ENCODE data around the gene TMEM9.
A peak's percentile ranks its signal among the peaks of the same experiment; 100 is the strongest.

Gene TMEM9

DNA sequence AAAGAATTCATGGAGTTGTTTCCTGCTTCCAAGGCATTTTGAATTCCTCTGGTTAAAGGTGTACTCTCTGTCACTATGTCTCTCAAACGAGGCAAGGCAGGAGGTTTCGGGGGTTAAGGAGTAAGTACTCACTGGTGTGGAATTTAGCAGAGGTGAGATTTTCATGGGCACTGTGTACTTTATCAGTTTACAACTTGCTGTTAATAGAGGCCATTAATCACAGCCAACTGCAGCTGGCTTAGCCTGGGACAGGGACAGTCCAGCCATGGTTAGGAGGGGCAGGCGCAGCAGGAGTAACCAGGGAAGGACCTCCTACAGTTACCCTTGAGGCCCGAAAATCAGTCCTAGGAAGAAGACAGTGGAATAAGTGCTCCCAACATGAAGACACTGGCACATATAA, 18.1 kb upstream of the TMEM9 start:
- no peak for DNase-seq
- TF ChIP-seq, protein P1, sequence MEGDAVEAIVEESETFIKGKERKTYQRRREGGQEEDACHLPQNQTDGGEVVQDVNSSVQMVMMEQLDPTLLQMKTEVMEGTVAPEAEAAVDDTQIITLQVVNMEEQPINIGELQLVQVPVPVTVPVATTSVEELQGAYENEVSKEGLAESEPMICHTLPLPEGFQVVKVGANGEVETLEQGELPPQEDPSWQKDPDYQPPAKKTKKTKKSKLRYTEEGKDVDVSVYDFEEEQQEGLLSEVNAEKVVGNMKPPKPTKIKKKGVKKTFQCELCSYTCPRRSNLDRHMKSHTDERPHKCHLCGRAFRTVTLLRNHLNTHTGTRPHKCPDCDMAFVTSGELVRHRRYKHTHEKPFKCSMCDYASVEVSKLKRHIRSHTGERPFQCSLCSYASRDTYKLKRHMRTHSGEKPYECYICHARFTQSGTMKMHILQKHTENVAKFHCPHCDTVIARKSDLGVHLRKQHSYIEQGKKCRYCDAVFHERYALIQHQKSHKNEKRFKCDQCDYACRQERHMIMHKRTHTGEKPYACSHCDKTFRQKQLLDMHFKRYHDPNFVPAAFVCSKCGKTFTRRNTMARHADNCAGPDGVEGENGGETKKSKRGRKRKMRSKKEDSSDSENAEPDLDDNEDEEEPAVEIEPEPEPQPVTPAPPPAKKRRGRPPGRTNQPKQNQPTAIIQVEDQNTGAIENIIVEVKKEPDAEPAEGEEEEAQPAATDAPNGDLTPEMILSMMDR (IDR thresholded peaks at IDR 0.05), result no peak
- Mint-ChIP-seq H3K4me3 (peak overlapping the region; percentile 80), H3K27me3 (ENCODE audit: low read depth, poor library complexity) (peaks cover 42% of the 10 kb centered on the region), H3K27ac (no peak overlapping the region), H3K9me3 (no peaks in the 10 kb centered on the region), H3K36me3 (ENCODE audit: low read depth) (no peaks in the 10 kb centered on the region), H3K4me1 (peaks cover 62% of the 10 kb centered on the region)

DNA sequence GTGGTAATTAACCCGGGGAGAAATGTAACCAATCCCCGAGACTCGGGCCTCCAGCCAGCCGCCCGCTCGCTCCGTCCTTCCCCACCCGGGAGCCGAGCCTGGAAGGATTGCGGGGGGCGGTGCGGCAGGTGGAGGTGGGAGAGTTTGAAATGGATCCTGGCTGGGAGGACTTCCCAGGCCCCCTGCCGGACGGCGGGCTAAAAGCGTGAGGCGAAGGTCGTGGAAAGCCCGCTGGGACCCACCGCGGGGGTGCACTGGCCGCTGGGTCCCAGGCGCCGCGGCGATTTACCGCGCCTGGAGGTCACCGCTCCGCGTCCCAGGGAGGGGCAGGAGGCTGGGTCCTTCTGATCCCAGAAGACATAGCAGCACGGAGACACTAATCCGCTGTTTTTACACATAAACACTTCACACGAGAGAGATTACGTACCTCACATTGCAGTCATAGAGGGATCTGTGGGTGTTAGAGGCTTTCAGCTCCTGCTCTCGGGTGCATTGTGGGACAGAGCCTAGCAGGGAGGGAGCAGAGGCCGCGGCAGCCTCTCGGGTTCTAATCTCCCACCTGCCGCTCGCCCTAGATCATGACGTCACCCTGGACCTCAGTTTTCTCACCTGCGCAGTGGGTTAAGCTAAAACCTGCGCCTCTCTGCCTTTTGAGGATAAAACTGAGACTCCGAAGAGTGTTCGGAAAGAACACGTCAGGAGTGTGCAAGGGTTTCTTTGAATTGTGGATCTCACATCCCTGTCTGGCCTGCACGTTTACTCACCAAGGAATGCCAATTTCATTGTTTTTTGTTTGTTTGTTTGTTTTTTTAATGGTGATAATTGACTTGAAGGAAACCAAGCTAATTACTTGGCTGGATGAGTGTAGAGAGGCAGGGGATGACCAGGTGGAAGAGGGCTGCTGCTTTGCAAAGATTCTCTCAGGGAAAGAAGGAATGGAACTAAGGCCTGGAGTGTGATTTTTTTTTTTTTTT, 17.1 kb upstream of the TMEM9 start:
- Mint-ChIP-seq H3K27me3 (ENCODE audit: low read depth, poor library complexity) (peaks cover 38% of the 10 kb centered on the region), H3K4me3 (peak overlapping the region; percentile 80), H3K4me1 (peaks cover 61% of the 10 kb centered on the region), H3K9me3 (no peaks in the 10 kb centered on the region), H3K27ac (peak overlapping the region; percentile 51), H3K36me3 (ENCODE audit: low read depth) (no peaks in the 10 kb centered on the region)
- TF ChIP-seq, protein P1 (IDR thresholded peaks at IDR 0.05), result peak; percentile 44
- peak; percentile 76 for DNase-seq

DNA sequence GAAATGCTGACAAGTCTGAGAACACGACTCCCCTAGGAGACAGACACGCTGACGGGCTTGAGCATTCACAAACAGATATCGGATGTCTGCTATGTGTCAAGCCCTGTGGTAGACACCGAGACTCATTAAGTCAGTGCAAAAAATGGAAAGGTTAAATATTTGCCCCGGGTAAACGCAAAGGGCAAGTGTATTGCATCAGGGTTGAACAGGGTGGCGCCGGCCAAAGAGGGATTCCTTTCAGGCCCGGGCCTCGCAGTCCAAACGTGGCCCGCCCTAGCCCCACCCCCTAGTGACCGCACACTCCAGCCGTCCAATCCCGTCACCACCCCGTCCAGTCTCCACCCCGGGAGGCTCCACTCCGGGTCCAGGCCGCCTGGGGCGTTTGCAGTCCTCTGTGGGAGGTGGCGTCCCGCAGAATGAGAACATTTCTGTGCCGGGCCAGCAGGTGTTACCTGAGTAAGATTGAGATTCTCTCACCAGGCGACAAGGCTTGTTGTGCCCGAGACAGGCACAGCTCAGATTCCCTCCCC, 16.3 kb upstream of the TMEM9 start:
- H3K9me3 Mint-ChIP-seq, result no peaks in the 10 kb centered on the region
- TF ChIP-seq, protein P1 (IDR thresholded peaks at IDR 0.05), result no peak
- no peaks in the 10 kb centered on the region for H3K36me3 Mint-ChIP-seq (ENCODE audit: low read depth)
- peak overlapping the region; percentile 80 for H3K4me3 Mint-ChIP-seq
- DNase-seq, result peak; percentile 93
- peaks cover 63% of the 10 kb centered on the region for H3K4me1 Mint-ChIP-seq
- peaks cover 41% of the 10 kb centered on the region for H3K27me3 Mint-ChIP-seq (ENCODE audit: low read depth, poor library complexity)
- H3K27ac Mint-ChIP-seq, result peak overlapping the region; percentile 51

DNA sequence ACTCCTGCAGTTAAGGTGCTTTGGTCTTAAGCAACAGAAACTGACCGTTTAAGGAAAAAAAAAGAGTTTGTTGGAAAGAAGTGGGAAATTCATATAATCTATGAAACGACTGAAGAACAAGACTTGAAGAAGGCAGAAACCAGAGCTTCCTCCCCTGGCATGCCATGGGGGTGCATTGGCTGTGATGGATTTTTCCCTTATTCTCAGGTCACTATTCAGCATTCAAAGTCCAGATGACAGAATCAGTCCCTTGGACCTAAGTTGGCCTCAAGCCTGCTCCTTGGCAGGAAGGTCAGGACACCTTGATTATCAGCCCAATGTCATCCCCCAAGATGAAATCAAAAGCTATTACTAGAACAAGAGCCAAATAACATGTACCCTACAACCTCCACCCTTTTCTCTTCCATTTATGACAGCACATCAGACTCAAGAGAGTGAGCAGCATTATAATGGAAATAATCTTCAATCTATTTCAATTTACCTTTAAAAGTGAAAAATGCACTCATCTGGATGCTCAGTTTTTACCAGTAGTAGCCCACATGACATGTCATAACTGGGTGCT, 15.8 kb upstream of the TMEM9 start:
- no peak overlapping the region for H3K27ac Mint-ChIP-seq

DNA sequence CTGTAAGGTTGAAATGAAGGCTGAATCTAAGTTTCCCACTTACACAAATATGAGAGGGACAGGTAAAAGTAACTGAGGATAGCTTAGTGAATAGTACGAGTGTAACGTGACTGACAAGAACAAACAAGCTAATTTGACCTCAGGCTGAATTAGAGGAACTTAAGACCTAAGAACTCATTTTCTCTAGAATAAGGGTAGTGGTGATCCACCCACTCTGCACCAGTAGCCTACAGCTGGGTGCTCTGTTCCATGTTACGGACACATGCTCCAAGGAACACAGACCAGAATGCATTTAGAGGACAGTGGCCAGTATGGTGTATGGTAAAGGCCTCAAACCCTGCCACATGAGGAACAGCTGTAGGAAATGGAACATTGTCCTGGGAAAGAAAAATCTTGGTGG, 14.9 kb upstream of the TMEM9 start:
- DNase-seq, result no peak
- Mint-ChIP-seq H3K4me1 (peaks cover 64% of the 10 kb centered on the region), H3K4me3 (no peak overlapping the region), H3K9me3 (no peaks in the 10 kb centered on the region), H3K27me3 (ENCODE audit: low read depth, poor library complexity) (peaks cover 33% of the 10 kb centered on the region), H3K27ac (no peak overlapping the region), H3K36me3 (ENCODE audit: low read depth) (no peaks in the 10 kb centered on the region)
- TF ChIP-seq, protein P1 (IDR thresholded peaks at IDR 0.05), result no peak

More for the DNA sequence above, 15.8 kb upstream of the TMEM9 start:
- H3K9me3 Mint-ChIP-seq, result no peaks in the 10 kb centered on the region
- H3K36me3 Mint-ChIP-seq (ENCODE audit: low read depth), result no peaks in the 10 kb centered on the region
- peak overlapping the region; percentile 80 for H3K4me3 Mint-ChIP-seq
- H3K27me3 Mint-ChIP-seq (ENCODE audit: low read depth, poor library complexity), result peaks cover 37% of the 10 kb centered on the region
- no peak for DNase-seq
- H3K4me1 Mint-ChIP-seq, result peaks cover 60% of the 10 kb centered on the region
- TF ChIP-seq, protein P1 (IDR thresholded peaks at IDR 0.05), result no peak
